Liver (tissue), 3 donors: Measurements from ENCODE around the gene ADCY7.

Experiments
- EGR1 ChIP-seq, 2 donors: IDR thresholded peaks; 2 replicates each; pipeline ENCODE4 v1.6.1; 2016 to 2018; ENCODE audit warnings: antibody characterized with exemption in 2 of 2, low read depth in 2 of 2
- GABPA ChIP-seq, 2 donors: IDR thresholded peaks in 1 of 2; conservative IDR thresholded peaks in 1 of 2; 2 replicates each; pipeline ENCODE4 v1.6.1; 2016; ENCODE audit warnings: antibody characterized with exemption in 2 of 2, mild to moderate bottlenecking in 1 of 2, moderate library complexity in 1 of 2
- RAD21 ChIP-seq, 2 donors: IDR thresholded peaks; 2 replicates each; pipeline ENCODE4 v1.6.1; 2016; ENCODE audit warnings: antibody characterized with exemption in 2 of 2, mild to moderate bottlenecking in 2 of 2
- REST ChIP-seq: IDR thresholded peaks from 2 replicates; pipeline ENCODE4 v1.6.1; 2016; ENCODE audit warnings: antibody characterized with exemption, mild to moderate bottlenecking
- SP1 ChIP-seq: IDR thresholded peaks from 2 replicates; pipeline ENCODE4 v1.6.1; 2018; ENCODE audit warnings: antibody characterized with exemption, mild to moderate bottlenecking
- TAF1 ChIP-seq: conservative IDR thresholded peaks from 2 replicates; pipeline ENCODE4 v1.6.1; 2016; ENCODE audit warnings: antibody characterized with exemption, mild to moderate bottlenecking
- TF ChIP-seq, protein P1 (sequence below): fragments of 150-350 bp; IDR thresholded peaks from 2 replicates; pipeline ENCODE4 v1.5.1; 2017; ENCODE audit warnings: improper control_type of control experiment, low read depth, low read length; ENCODE audit not compliant: missing input control
- TF ChIP-seq, protein P2 (sequence below): IDR thresholded peaks from 2 replicates; pipeline ENCODE4 v1.6.1; 2016; ENCODE audit warnings: antibody characterized with exemption
- TF ChIP-seq, protein P3 (sequence below): IDR thresholded peaks from 2 replicates; pipeline ENCODE4 v1.6.1; 2016; ENCODE audit warnings: antibody characterized with exemption
- donor health status: healthy.
- donor health status: healthy.

GRCh38 chr16:50303605-50304466 lies 37.5 kb downstream of the ADCY7 start:
- TF ChIP-seq, protein P1, sequence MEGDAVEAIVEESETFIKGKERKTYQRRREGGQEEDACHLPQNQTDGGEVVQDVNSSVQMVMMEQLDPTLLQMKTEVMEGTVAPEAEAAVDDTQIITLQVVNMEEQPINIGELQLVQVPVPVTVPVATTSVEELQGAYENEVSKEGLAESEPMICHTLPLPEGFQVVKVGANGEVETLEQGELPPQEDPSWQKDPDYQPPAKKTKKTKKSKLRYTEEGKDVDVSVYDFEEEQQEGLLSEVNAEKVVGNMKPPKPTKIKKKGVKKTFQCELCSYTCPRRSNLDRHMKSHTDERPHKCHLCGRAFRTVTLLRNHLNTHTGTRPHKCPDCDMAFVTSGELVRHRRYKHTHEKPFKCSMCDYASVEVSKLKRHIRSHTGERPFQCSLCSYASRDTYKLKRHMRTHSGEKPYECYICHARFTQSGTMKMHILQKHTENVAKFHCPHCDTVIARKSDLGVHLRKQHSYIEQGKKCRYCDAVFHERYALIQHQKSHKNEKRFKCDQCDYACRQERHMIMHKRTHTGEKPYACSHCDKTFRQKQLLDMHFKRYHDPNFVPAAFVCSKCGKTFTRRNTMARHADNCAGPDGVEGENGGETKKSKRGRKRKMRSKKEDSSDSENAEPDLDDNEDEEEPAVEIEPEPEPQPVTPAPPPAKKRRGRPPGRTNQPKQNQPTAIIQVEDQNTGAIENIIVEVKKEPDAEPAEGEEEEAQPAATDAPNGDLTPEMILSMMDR: no peak
- TF ChIP-seq GABPA (IDR thresholded peaks at IDR 0.05 in 1 of 2, conservative IDR thresholded peaks at IDR 0.05 in 1 of 2) (no peak), TAF1 (no peak), SP1 (no peak), EGR1 (IDR thresholded peaks at IDR 0.05; ENCODE audit: low read depth in 2 of 2) (no peak), RAD21 (IDR thresholded peaks at IDR 0.05) (no peak), REST (no peak)
- TF ChIP-seq, protein P2, sequence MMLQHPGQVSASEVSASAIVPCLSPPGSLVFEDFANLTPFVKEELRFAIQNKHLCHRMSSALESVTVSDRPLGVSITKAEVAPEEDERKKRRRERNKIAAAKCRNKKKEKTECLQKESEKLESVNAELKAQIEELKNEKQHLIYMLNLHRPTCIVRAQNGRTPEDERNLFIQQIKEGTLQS: no peak
- TF ChIP-seq, protein P3, sequence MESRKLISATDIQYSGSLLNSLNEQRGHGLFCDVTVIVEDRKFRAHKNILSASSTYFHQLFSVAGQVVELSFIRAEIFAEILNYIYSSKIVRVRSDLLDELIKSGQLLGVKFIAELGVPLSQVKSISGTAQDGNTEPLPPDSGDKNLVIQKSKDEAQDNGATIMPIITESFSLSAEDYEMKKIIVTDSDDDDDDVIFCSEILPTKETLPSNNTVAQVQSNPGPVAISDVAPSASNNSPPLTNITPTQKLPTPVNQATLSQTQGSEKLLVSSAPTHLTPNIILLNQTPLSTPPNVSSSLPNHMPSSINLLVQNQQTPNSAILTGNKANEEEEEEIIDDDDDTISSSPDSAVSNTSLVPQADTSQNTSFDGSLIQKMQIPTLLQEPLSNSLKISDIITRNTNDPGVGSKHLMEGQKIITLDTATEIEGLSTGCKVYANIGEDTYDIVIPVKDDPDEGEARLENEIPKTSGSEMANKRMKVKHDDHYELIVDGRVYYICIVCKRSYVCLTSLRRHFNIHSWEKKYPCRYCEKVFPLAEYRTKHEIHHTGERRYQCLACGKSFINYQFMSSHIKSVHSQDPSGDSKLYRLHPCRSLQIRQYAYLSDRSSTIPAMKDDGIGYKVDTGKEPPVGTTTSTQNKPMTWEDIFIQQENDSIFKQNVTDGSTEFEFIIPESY: no peak
